ENCODE measurements around the gene NKAIN1. TPM values are rescaled to one million over a fixed set of nuclear protein-coding genes. Genes with fewer than 3 reads are reported as not detected.
"Not testable (repeated sequence)": the region's sequence is repeated elsewhere in the genome, so short reads cannot be mapped to it uniquely, and the experiment has no call there.

The NKAIN1 gene
- total RNA-seq, 1 experiment from 2014 or later = 0.05 TPM

DNA sequence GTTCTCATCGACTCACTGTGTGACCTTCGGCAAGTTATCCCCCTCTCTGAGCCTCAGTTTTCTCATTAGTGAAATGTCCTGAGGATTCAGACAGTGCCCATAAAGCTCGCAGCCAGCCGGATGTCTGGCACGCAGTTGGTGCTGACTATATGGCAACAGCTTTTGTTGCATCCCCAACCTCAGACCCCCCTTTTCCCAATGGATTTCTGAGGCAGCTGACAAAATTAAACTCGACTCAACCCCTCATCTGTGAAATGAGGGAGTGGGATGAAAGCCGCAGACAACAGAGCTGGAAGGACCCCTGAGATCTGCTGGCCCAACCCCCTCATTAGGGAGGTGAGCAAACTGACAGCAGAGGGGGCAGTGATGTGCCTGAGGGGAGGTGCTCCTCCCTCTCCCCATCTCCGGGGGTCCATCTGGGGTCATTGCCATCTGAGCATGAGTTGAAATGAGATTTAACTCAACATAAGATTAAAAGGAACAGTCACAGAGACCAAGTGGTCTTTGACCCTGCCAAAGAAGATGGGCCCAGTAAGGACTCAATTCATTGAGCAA, 40.4 kb downstream of the NKAIN1 start:
- Histone ChIP-seq H3K4me3 (no peak overlapping the region), H3K4me1 (replicated peaks) (no peaks in the 10 kb centered on the region), H3K9me3 (replicated peaks) (no peaks in the 10 kb centered on the region), H3K27me3 (replicated peaks) (no peaks in the 10 kb centered on the region), H3K27ac (no peak overlapping the region), H3K36me3 (no peaks in the 10 kb centered on the region)
- DNase-seq (ENCODE audit: low read depth in 1 of 2, low spot score in 2 of 2) = no peak

- Histone ChIP-seq H3K27me3 (replicated peaks) (no peaks in the 10 kb centered on the region), H3K27ac (no peak overlapping the region), H3K36me3 (no peaks in the 10 kb centered on the region), H3K4me1 (replicated peaks) (no peaks in the 10 kb centered on the region), H3K9me3 (replicated peaks) (no peaks in the 10 kb centered on the region), H3K4me3 (no peak overlapping the region)
- DNase-seq (ENCODE audit: low read depth in 1 of 2, low spot score in 2 of 2) = no peak
These were observed 41.1 kb downstream of the NKAIN1 start for GRCh38 chr1:31198600-31198999.

GRCh38 chr1:31198150-31198549, 41.5 kb downstream of the NKAIN1 start:
- Histone ChIP-seq H3K4me3 (no peak overlapping the region), H3K27ac (no peak overlapping the region), H3K9me3 (replicated peaks) (no peaks in the 10 kb centered on the region), H3K27me3 (replicated peaks) (no peaks in the 10 kb centered on the region), H3K36me3 (no peaks in the 10 kb centered on the region), H3K4me1 (replicated peaks) (no peaks in the 10 kb centered on the region)
- DNase-seq (ENCODE audit: low read depth in 1 of 2, low spot score in 2 of 2) = no peak

DNA sequence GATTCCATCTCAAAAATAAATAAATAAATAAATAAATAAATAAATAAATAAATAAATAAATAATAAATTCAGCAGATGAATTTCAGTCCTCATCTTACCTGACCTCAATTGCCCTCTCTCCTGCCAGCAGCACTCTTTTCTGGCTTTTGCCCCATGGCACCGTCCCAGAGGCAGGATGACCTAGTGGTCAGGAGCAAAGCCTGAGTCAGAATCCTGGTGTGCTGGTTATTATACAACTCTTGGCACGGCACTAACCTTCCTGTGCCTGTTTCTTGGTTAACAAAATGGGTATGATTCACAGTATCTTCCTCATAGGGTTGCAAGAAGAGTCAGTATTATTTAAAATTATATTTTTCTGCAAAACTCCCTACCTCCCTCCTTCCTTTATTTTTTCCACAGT, 43.0 kb downstream of the NKAIN1 start:
- no peaks in the 10 kb centered on the region for H3K4me1 ChIP-seq (replicated peaks)
- no peaks in the 10 kb centered on the region for H3K36me3 ChIP-seq
- DNase-seq (ENCODE audit: low read depth in 1 of 2, low spot score in 2 of 2) = no peak
- no peaks in the 10 kb centered on the region for H3K27me3 ChIP-seq (replicated peaks)
- H3K4me3 ChIP-seq = no peak overlapping the region
- no peak overlapping the region for H3K27ac ChIP-seq
- no peaks in the 10 kb centered on the region for H3K9me3 ChIP-seq (replicated peaks)

- H3K9me3 ChIP-seq (replicated peaks); H3K4me1 ChIP-seq (replicated peaks); H3K4me3 ChIP-seq; H3K27me3 ChIP-seq (replicated peaks); H3K36me3 ChIP-seq; H3K27ac ChIP-seq; DNase-seq (ENCODE audit: low read depth in 1 of 2, low spot score in 2 of 2): not testable (repeated sequence)
These were observed 44.4 kb downstream of the NKAIN1 start for GRCh38 chr1:31195267-31195666.

GRCh38 chr1:31193729-31194128, 46.0 kb downstream of the NKAIN1 start:
- no peak overlapping the region for H3K4me3 ChIP-seq
- no peak overlapping the region for H3K27ac ChIP-seq
- no peaks in the 10 kb centered on the region for H3K27me3 ChIP-seq (replicated peaks)
- DNase-seq (ENCODE audit: low read depth in 1 of 2, low spot score in 2 of 2) = no peak
- H3K36me3 ChIP-seq = no peaks in the 10 kb centered on the region
- no peaks in the 10 kb centered on the region for H3K4me1 ChIP-seq (replicated peaks)
- no peaks in the 10 kb centered on the region for H3K9me3 ChIP-seq (replicated peaks)

DNA sequence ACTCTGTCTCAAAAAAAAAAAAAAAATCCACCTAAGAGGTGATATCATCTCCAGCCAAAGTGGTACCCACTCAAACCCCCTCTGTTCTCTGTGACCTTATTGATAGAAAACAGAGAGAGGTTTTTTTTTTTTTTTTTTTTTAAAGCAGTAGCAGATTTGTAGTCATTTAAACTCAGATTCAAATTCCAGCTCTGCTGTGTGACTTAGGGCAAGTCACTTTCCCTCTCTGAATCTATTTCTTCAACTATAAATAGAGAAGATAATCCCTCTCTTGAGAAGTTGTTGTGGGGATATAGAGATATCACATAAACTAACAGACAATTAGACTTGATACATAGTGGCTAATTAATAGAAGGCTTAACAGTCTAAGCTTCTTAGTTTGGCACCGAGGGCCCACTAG, 48.4 kb downstream of the NKAIN1 start:
- Histone ChIP-seq H3K4me1 (replicated peaks) (no peaks in the 10 kb centered on the region), H3K9me3 (replicated peaks) (no peaks in the 10 kb centered on the region), H3K4me3 (no peak overlapping the region), H3K27me3 (replicated peaks) (peaks cover 5% of the 10 kb centered on the region; the same call in 1 of the 2 replicates), H3K36me3 (no peaks in the 10 kb centered on the region), H3K27ac (no peak overlapping the region)
- no peak for DNase-seq (ENCODE audit: low read depth in 1 of 2, low spot score in 2 of 2)

DNA sequence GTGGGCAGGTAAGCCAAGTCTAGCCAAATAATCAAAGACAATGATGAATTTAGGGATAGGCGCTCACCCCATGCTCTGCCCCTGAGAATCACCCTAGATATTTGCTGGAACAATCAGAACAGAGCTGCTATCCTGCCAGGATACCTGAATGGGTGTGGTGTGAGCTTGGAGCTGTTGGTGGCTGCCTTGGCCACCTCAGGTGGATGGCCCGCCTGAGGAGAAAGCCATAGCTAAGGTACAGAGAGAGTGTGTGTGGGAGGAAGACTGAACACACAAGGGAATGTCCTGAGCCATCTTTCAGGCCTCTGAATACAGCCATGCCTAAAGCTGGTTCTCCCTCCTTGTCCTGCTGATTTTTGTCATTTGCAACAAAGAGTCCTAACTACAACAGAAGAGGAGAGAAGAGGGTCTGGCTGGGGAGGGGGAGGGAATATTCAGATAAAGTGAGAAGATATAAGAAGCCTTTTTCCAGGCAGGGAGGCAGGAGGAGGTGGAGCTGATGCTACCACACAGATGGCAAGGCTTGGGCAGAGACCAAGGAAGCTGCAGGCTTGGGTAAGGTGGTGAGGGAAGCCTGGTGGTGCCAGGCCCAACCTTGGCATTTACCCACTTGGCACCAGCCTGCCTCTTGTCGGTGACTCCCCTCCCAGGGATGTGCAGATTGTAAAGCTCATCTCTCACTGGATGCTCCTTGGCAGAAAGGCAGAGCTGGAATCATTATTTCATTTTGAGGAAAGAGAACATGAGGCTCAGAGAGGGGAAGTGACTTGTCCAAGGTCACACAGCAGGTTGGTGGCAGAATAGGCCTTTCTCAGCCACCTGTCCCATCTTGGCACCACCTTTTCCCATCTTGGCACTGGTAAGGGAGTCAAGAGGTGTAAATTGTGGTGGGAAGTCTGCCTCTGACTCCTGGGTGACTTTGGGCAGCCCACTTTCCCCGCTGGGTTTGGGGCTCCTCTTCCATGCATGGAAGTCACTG, 49.7 kb downstream of the NKAIN1 start:
- no peaks in the 10 kb centered on the region for H3K4me1 ChIP-seq (replicated peaks)
- H3K36me3 ChIP-seq = no peaks in the 10 kb centered on the region
- no peak for DNase-seq (ENCODE audit: low read depth in 1 of 2, low spot score in 2 of 2)
- H3K9me3 ChIP-seq (replicated peaks) = no peaks in the 10 kb centered on the region
- no peak overlapping the region for H3K4me3 ChIP-seq
- peaks cover 8% of the 10 kb centered on the region; the same call in 1 of the 2 replicates for H3K27me3 ChIP-seq (replicated peaks)
- no peak overlapping the region for H3K27ac ChIP-seq

- H3K4me3 ChIP-seq = no peak overlapping the region
- no peaks in the 10 kb centered on the region for H3K9me3 ChIP-seq (replicated peaks)
- peaks cover 8% of the 10 kb centered on the region; the same call in 1 of the 2 replicates for H3K27me3 ChIP-seq (replicated peaks)
- DNase-seq (ENCODE audit: low read depth in 1 of 2, low spot score in 2 of 2) = peak in 1 of 2 experiments; percentile 16
- no peak overlapping the region for H3K27ac ChIP-seq
- H3K4me1 ChIP-seq (replicated peaks) = peaks cover 13% of the 10 kb centered on the region
- no peaks in the 10 kb centered on the region for H3K36me3 ChIP-seq
These were observed 55.6 kb downstream of the NKAIN1 start for GRCh38 chr1:31183927-31184554.

- DNase-seq (ENCODE audit: low read depth in 1 of 2, low spot score in 2 of 2) = no peak
- Histone ChIP-seq H3K4me1 (replicated peaks) (peaks cover 13% of the 10 kb centered on the region), H3K9me3 (replicated peaks) (no peaks in the 10 kb centered on the region), H3K4me3 (no peak overlapping the region), H3K27ac (no peak overlapping the region), H3K36me3 (no peaks in the 10 kb centered on the region), H3K27me3 (replicated peaks) (0 out of 2 replicates have a peak, but pooled peaks cover 8% of the 10 kb centered on the region)
These were observed 56.6 kb downstream of the NKAIN1 start for GRCh38 chr1:31183126-31183525.

DNA sequence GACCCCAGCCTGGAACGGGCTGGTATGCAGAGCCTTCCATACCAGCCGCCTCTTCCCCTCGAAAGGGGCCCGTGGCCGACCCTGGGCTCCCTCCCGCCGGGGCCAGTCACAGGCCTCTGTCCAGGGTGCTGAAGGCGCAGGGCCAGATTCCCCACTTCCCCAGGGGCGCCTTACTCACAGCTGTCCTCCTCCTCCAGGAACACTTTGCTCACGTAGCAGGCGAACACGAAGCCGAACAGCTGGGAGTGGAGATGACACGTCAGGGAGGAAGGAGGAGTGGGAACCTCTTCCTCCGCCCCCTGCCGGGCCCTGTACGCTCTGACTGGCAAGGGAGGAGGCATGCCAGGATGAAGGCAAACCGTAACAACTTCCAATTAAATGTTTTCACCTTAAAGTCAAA, 57.3 kb downstream of the NKAIN1 start:
- Histone ChIP-seq H3K36me3 (no peaks in the 10 kb centered on the region), H3K4me3 (no peak overlapping the region), H3K27me3 (replicated peaks) (peaks cover 8% of the 10 kb centered on the region; the same call in 1 of the 2 replicates), H3K9me3 (replicated peaks) (no peaks in the 10 kb centered on the region), H3K27ac (no peak overlapping the region), H3K4me1 (replicated peaks) (peaks cover 13% of the 10 kb centered on the region)
- DNase-seq (ENCODE audit: low read depth in 1 of 2, low spot score in 2 of 2) = peak; percentile 69 to 80

DNA sequence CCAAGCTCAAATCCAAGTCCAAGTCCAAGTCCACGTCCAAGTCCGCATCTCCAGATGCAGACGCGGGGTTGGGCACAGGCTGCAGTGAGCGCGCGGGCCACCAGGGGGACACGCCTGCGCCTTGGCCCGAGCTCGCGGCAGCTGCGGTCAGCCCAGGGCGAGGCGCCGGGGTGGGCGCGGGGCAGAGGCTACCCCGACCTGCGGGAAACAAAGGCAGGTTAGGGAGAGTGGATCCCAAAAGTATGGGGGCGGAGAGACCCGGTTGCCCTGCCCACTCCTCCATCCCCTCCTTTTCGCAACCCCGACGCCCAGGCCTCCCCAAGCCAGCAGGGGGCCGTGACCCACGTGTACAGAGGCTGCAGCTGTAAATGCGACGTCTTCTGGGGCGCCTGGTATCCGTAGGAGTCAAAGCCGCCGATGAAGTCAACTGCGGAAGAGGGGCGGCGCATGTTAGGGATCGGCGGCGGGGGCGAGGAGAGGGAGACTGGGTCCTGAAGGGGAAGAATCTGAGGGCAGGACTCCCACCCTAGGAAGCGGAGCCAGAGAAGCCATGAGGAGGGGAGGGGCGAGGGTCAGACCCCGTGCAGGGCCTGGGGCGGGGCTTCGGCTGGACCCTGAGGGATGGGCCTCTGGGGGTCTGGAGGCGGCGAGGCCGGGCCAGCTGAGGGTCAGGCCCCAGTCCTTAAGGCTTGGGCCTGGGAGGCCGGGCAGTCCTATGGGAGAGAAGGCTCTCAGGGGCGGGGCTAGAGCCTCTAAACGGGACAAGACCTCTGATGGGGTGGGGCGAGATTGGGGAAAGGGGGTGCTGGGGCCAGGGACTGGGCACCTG, 58.0 kb downstream of the NKAIN1 start:
- Histone ChIP-seq H3K9me3 (replicated peaks) (no peaks in the 10 kb centered on the region), H3K36me3 (no peaks in the 10 kb centered on the region), H3K27ac (no peak overlapping the region), H3K4me1 (replicated peaks) (peaks cover 13% of the 10 kb centered on the region), H3K4me3 (peak overlapping the region; percentile 16), H3K27me3 (replicated peaks) (peaks cover 4% of the 10 kb centered on the region; the same call in 1 of the 2 replicates)
- peak; percentile 62 to 68 for DNase-seq (ENCODE audit: low read depth in 1 of 2, low spot score in 2 of 2)

DNA sequence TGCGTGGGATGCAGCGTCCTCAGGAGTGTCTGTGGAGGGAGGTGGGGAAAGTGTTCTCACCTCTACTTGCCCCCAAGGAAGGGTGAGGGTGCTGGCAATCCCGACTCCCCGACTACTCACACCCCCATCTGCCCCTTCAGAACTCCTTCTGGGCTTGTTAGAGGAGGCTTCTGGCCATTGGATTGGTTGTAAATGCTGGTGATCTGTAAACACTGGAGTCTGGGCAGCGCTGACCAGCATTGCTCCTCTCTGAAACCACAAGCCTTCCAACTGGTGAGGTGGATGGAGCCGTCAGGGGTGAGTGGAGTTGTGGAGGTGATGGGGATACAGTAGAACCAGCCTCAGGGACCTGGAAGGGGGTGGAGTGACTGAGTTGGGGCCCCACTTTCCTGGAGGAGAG, 59.3 kb downstream of the NKAIN1 start:
- Histone ChIP-seq H3K4me3 (no peak overlapping the region), H3K27me3 (replicated peaks) (peaks cover under 1% of the 10 kb centered on the region; the same call in 1 of the 2 replicates), H3K36me3 (no peaks in the 10 kb centered on the region), H3K4me1 (replicated peaks) (peaks cover 13% of the 10 kb centered on the region), H3K9me3 (replicated peaks) (no peaks in the 10 kb centered on the region), H3K27ac (no peak overlapping the region)
- DNase-seq (ENCODE audit: low read depth in 1 of 2, low spot score in 2 of 2) = no peak

Measured in SJSA1 (cell line).